Central memory CD8-positive, alpha-beta T cell (primary cell): Measurements from ENCODE around the gene STK39.
"Not testable (repeated sequence)": the region's sequence is repeated elsewhere in the genome, so short reads cannot be mapped to it uniquely, and the experiment has no call there.

Source experiments
- ATAC-seq: fragments of 150-1000 bp; cut with Tn5 transposase; replicated peaks from 2 replicates; pipeline ENCODE4 v1.10.0; 2022; ENCODE audit warnings: mild to moderate bottlenecking, moderate FRiP score, moderate number of reproducible peaks; ENCODE audit not compliant: poor library complexity, severe bottlenecking; ENCODE audit errors: extremely low read depth
- DNase-seq, 2 donors: peaks; one replicate each; pipeline ENCODE4 v3.0.0; 2021; ENCODE audit warnings: low spot score in 2 of 2
- H3K27ac Mint-ChIP-seq: one replicate; pipeline ENCODE4 v1.8.0; 2022; ENCODE audit warnings: low read depth, mild to moderate bottlenecking, moderate library complexity, mixed read lengths
- H3K27me3 Mint-ChIP-seq: one replicate; pipeline ENCODE4 v1.8.0; 2022; ENCODE audit warnings: mixed read lengths
- H3K36me3 Mint-ChIP-seq: one replicate; pipeline ENCODE4 v1.8.0; 2022; ENCODE audit warnings: mild to moderate bottlenecking, moderate library complexity, mixed read lengths; ENCODE audit not compliant: insufficient read depth
- H3K4me1 Mint-ChIP-seq: one replicate; pipeline ENCODE4 v1.8.0; 2022; ENCODE audit warnings: mixed read lengths
- H3K4me3 Mint-ChIP-seq: one replicate; pipeline ENCODE4 v1.8.0; 2022; ENCODE audit warnings: mild to moderate bottlenecking, moderate library complexity, mixed read lengths
- H3K9me3 Mint-ChIP-seq: one replicate; pipeline ENCODE4 v1.8.0; 2022; ENCODE audit warnings: mixed read lengths

Gene STK39

DNA sequence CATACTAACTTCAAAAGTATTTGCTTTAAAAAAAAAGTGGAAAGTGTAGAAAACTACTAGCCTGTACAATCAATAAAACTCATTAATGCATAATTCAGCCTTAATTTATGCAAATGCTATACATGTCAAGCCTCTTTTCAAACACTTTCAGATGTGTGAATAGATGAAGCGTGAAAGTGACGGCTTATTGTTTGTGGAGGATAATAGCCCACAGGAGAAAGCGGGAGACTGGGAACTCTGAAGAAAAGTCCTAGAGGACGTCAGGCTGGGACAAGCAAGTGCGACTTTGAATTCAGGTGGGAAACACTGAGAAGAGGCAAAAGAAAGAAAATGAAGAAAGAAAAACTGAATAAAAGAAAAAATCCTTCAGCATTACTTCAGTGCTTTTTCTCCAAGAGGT lies 108.5 kb downstream of the STK39 start:
- Mint-ChIP-seq H3K27ac (no peak overlapping the region), H3K4me1 (peaks cover 36% of the 10 kb centered on the region), H3K4me3 (no peak overlapping the region), H3K9me3 (no peaks in the 10 kb centered on the region), H3K36me3 (peaks cover 30% of the 10 kb centered on the region), H3K27me3 (no peaks in the 10 kb centered on the region)
- no peak for ATAC-seq
- no peak for DNase-seq

DNA sequence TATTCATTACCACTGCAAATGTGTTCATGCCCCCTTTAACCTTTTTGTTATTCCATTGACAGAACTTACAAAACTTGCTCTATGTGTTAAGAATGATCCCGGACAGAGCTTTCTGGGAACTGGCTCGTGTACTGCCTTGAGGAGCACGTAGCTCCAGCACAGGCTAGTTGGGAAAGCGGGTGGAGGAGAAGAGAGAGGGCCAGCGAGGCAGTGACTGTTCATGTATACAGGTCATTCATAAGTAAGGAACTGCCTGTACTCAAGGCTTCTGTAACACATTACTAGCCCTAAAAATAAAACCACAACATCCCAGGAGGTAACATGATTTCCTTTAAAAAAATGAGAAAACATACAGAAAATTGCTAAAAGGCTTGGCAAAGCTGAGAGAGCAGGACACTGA lies 109.0 kb downstream of the STK39 start:
- Mint-ChIP-seq H3K27ac (peak overlapping the region; percentile 39), H3K9me3 (no peaks in the 10 kb centered on the region), H3K4me1 (peaks cover 32% of the 10 kb centered on the region), H3K4me3 (no peak overlapping the region), H3K36me3 (peaks cover 32% of the 10 kb centered on the region), H3K27me3 (no peaks in the 10 kb centered on the region)
- ATAC-seq (no peak), DNase-seq (no peak)

DNA sequence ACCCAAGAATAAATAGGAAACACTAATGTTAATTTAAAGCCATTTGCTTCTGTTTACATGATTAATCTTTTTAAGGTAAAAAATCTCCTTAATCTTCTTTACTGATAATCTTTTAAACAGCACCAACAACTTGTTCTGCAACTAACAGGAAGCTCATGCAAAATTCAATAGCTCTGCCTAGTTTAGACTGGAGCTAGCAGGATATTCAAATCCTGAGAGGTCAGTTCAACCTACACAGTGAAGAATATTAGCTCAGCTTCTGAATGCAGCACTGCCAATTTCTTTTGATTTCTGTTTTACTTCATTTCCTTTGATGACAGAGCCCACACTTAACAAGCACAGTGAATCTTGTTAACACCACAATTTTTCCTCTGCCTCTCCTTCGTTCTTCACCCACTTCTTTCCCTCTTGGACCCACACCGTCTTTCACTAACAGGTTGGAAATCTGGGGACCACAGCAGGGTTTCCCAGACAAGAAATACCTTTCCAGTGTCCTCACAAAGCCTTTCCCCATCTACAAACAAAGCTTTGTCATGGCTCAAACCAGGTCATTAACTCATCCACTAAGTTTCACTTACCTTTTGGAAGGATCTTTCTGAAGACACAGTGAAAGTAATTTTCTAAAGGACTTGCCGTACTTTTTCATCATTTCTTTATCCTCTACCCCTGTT lies 109.8 kb downstream of the STK39 start:
- no peak overlapping the region for H3K4me3 Mint-ChIP-seq
- no peak for DNase-seq
- H3K27me3 Mint-ChIP-seq = no peaks in the 10 kb centered on the region
- H3K4me1 Mint-ChIP-seq = peaks cover 29% of the 10 kb centered on the region
- peak overlapping the region; percentile 39 for H3K27ac Mint-ChIP-seq
- no peak for ATAC-seq
- H3K9me3 Mint-ChIP-seq = no peaks in the 10 kb centered on the region
- peaks cover 34% of the 10 kb centered on the region for H3K36me3 Mint-ChIP-seq

DNA sequence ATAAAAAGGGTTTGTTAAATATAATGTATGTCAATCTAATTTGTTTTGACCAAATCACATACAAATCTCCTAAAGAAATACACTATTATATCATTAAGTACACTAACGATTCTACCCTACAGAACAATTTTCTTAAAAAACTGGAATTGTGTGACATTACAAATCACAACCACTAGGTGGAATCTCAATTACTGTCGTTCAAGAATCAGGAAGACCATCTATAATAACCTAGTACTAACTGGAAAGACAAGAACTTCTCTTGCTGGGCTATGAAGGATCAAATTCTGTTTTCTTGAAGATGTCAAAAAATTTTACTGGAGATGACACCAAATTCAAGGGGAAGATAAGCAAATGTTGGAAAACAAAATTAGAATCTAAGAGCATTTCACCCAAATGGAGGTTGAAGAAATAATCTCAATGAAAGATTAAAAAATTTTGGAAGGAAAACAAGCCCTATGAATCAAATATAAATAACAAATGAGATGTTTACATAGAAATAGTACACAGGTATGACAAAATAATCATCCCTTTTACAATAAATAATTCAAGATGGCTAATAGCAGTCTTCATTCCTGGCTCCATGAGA lies 110.9 kb downstream of the STK39 start:
- H3K4me3 Mint-ChIP-seq = no peak overlapping the region
- H3K36me3 Mint-ChIP-seq = peaks cover 34% of the 10 kb centered on the region
- H3K9me3 Mint-ChIP-seq = no peaks in the 10 kb centered on the region
- H3K27ac Mint-ChIP-seq = no peak overlapping the region
- peak; percentile 28 for ATAC-seq
- peaks cover 34% of the 10 kb centered on the region for H3K4me1 Mint-ChIP-seq
- H3K27me3 Mint-ChIP-seq = no peaks in the 10 kb centered on the region
- DNase-seq = no peak

DNA sequence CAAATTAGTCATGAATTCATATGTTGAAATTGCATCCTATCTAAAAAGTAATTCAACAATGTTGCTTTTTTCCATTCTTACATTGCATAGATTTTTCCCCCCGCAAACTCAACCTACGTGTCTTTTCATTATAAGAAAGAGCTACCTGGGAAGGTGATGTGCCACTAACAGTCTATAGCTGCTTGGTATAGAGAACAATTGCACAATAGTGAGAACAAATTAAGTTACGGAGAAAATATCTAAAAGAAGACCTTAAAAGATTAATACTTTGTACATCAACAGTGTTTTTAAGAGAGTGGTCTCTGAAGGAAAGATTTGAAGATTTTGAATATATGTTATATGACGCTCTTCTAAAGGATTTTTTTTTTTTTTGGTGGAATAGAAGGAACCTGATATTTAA lies 111.8 kb downstream of the STK39 start:
- DNase-seq (no peak), ATAC-seq (no peak)
- H3K27ac Mint-ChIP-seq = no peak overlapping the region
- H3K4me3 Mint-ChIP-seq = no peak overlapping the region
- H3K27me3 Mint-ChIP-seq = no peaks in the 10 kb centered on the region
- H3K9me3 Mint-ChIP-seq = no peaks in the 10 kb centered on the region
- H3K4me1 Mint-ChIP-seq = peaks cover 36% of the 10 kb centered on the region
- peaks cover 36% of the 10 kb centered on the region for H3K36me3 Mint-ChIP-seq

DNA sequence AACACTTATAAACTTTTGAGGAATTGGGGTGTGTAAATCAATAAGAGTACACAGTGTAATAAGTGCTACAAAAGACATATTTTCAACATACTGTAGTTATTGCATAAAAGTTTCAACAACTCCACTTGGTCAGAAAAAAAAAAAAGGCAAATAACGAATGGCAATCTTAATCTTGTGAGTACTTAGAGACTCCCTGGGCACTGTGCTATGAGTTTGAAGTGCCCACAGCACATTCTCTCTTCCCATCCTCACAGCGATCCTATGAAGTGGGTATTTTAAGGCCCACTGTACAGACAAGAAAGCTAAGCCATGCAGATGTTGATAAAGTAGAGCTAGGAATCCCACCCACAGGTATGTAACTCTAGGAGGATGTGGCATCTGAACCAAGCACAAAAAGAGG lies 112.3 kb downstream of the STK39 start:
- Mint-ChIP-seq H3K27ac (no peak overlapping the region), H3K36me3 (peaks cover 41% of the 10 kb centered on the region), H3K27me3 (no peaks in the 10 kb centered on the region), H3K9me3 (no peaks in the 10 kb centered on the region), H3K4me1 (peaks cover 41% of the 10 kb centered on the region), H3K4me3 (no peak overlapping the region)
- ATAC-seq = no peak
- no peak for DNase-seq

DNA sequence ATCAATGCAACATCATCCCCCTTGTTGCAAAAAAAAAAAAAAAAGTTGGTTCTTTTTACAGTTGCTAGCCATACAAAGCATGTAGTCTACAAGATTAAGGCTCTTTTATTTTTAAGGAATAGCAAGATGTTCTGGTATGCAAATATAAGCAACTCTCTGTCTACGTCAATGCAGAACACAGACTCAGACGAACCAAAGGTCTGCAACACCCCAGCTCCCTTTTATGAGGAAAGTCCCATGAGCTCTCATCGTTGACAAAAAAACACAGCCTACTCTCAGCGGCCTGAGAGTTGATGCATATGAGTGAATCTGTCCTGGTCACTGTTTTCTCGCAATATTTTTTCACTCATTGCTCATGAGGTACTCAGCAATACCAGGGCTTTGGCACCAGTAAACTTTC lies 112.9 kb downstream of the STK39 start:
- peaks cover 41% of the 10 kb centered on the region for H3K36me3 Mint-ChIP-seq

DNA sequence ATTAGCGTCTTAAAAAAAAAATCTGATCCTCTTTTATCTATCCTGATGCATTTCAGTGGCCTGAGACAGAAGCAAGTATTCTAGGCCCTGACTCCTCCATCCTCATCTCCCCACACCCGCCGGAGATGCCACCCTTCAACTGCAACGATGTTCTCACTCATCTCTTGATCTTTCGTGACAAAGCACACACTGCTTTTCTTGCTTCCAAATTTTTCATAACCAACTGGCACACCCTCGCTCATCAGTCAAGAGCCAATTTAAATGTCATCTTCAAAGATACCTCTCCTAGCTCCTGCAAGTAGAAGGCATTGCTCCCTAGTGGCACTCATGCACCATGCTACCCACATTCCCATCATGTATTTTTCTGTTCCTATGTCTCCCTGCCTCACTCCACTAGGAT lies 115.0 kb downstream of the STK39 start:
- Mint-ChIP-seq H3K27ac (peak overlapping the region; percentile 16), H3K4me1 (peaks cover 31% of the 10 kb centered on the region), H3K36me3 (peaks cover 39% of the 10 kb centered on the region), H3K4me3 (no peak overlapping the region), H3K27me3 (no peaks in the 10 kb centered on the region), H3K9me3 (no peaks in the 10 kb centered on the region)
- DNase-seq (no peak), ATAC-seq (no peak)

More for the DNA sequence above, 112.9 kb downstream of the STK39 start:
- ATAC-seq (no peak), DNase-seq (no peak)
- Mint-ChIP-seq H3K27me3 (no peaks in the 10 kb centered on the region), H3K4me1 (peaks cover 43% of the 10 kb centered on the region), H3K9me3 (no peaks in the 10 kb centered on the region), H3K4me3 (no peak overlapping the region), H3K27ac (no peak overlapping the region)

DNA sequence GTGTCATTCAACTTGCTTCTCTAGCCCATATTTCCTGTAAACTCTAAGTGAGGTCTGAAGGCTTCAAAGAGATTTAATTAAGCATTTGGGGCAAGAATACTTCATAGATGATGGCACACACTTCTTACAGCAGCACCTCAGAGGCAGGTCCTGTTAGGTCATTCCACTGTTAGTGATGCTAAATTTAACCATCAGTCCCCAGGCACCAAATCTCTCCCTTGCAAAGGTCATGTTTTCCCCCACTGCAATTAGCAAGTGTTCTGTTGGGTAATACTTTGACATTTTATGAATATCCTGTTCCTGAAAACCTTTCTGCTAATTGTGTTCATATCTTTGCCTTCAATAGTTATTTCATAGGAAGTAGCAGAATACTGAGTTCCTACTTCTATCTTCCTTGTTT lies 117.0 kb downstream of the STK39 start:
- peaks cover 46% of the 10 kb centered on the region for H3K36me3 Mint-ChIP-seq
- H3K27ac Mint-ChIP-seq = no peak overlapping the region
- DNase-seq (no peak), ATAC-seq (no peak)
- H3K4me1 Mint-ChIP-seq = peaks cover 21% of the 10 kb centered on the region
- no peak overlapping the region for H3K4me3 Mint-ChIP-seq
- no peaks in the 10 kb centered on the region for H3K9me3 Mint-ChIP-seq
- H3K27me3 Mint-ChIP-seq = no peaks in the 10 kb centered on the region

DNA sequence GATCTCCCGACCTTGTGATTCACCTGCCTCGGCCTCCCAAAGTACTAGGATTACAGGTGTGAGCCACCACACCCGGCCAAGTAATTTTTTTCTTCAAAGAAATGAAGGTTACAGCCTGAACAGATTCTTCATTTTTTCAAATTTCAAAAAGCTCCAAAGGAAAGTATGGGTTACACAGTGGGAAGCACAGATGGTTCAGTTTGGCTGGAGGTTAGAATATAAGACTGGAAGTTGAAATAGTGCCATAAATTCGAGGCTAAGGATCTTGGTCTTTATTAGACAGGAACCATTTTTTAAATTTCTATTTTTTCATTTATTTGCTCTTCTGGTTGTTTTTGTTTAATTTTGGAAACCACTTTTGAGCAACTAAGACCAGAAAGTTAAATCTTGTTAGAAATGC lies 120.0 kb downstream of the STK39 start:
- peaks cover 36% of the 10 kb centered on the region for H3K36me3 Mint-ChIP-seq
- H3K4me1 Mint-ChIP-seq = peaks cover 11% of the 10 kb centered on the region
- ATAC-seq = no peak
- no peak overlapping the region for H3K4me3 Mint-ChIP-seq
- no peak for DNase-seq
- no peaks in the 10 kb centered on the region for H3K27me3 Mint-ChIP-seq
- H3K27ac Mint-ChIP-seq = peak overlapping the region; percentile 67
- no peaks in the 10 kb centered on the region for H3K9me3 Mint-ChIP-seq

DNA sequence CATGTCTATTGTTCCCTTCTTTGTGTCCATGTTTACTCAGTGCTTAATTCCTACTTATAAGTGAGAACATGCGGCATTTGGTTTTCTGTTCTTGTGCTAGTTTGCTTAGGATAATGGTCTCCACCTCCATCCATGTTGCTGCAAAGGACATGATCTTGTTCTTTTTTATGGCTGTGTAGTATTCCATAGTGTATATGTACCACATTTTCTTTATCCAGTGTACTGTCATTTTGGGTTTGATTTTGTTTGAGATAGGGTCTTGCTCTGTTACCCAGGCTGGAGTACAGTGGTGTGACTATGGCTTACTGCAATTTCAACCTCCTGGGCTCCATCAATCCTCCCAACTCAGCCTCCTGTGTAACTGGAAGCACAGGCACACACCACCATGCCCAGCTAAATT lies 125.2 kb downstream of the STK39 start:
- peaks cover 19% of the 10 kb centered on the region for H3K36me3 Mint-ChIP-seq
- not testable (repeated sequence) for H3K9me3 Mint-ChIP-seq, DNase-seq, H3K27me3 Mint-ChIP-seq, H3K27ac Mint-ChIP-seq, H3K4me3 Mint-ChIP-seq, ATAC-seq, H3K4me1 Mint-ChIP-seq

DNA sequence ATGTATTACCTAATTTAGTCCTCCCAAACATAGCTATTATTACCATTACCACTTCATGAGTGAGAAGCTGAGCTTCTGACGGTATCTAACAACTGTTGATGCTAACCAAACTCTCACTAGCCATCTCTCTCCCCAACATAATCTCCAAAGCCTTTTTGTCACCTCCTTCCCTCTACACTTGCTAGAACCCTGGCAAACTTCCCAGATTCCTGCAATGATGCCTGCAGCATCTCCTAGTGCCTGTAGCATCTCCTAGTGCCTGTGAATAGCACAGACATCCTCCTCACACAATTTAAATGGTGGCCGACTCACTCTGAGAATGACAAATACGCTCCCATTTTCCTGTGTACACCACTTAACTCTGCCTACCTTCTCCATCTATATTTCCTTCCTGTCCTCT lies 126.7 kb downstream of the STK39 start:
- no peak overlapping the region for H3K27ac Mint-ChIP-seq
- DNase-seq = no peak

DNA sequence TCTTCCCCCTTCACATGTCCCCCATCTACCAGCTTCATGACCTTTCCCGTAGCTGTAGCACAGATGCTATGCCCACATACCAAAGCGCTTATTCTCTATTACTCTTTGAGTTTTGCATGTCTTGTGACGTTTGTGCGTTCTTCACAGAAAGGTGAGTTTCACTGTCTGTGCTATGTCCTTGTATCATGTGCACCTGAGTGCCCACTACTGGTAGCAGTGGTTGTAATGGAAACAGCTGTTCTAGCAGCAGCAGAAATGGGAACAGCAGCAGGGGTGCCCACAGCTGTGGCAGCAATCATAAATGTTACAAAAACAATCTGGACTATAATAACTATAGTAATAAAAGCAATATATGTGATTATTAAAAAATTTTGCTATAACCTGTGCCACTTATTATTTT lies 127.1 kb downstream of the STK39 start:
- H3K4me1 Mint-ChIP-seq = no peaks in the 10 kb centered on the region
- no peak overlapping the region for H3K4me3 Mint-ChIP-seq
- no peak overlapping the region for H3K27ac Mint-ChIP-seq
- H3K27me3 Mint-ChIP-seq = no peaks in the 10 kb centered on the region
- peaks cover 8% of the 10 kb centered on the region for H3K36me3 Mint-ChIP-seq
- DNase-seq (no peak), ATAC-seq (no peak)
- no peaks in the 10 kb centered on the region for H3K9me3 Mint-ChIP-seq

More for the DNA sequence above, 126.7 kb downstream of the STK39 start:
- no peaks in the 10 kb centered on the region for H3K27me3 Mint-ChIP-seq
- H3K4me1 Mint-ChIP-seq = no peaks in the 10 kb centered on the region
- H3K36me3 Mint-ChIP-seq = peaks cover 12% of the 10 kb centered on the region
- H3K9me3 Mint-ChIP-seq = no peaks in the 10 kb centered on the region
- ATAC-seq = no peak
- no peak overlapping the region for H3K4me3 Mint-ChIP-seq
